Activated CD8-positive, alpha-beta T cell treated with anti-CD3 and anti-CD28 coated beads for 36 hours (primary cell): Measurements from ENCODE around the gene DCD. TPM values are rescaled to one million over a fixed set of nuclear protein-coding genes. Genes with fewer than 3 reads are reported as not detected.

Experiments
- ATAC-seq: fragments of 200-7000 bp; cut with Tn5 transposase; one replicate; pipeline ENCODE4 v1.10.0; 2021; ENCODE audit warnings: mild to moderate bottlenecking, moderate library complexity
- CTCF ChIA-PET: fragments of 350-600 bp; sonication (Branson Sonifier 250); formaldehyde crosslinking; loops from one replicate; lab custom pipeline; 2021; ENCODE audit warnings: antibody characterized with exemption; lab: Charles Lee
- POLR2A ChIA-PET: fragments of 350-600 bp; sonication (Branson Sonifier 250); formaldehyde crosslinking; loops from one replicate; lab custom pipeline; 2021; ENCODE audit warnings: antibody characterized with exemption; lab: Charles Lee
- DNase-seq: peaks from one replicate; pipeline ENCODE4 v3.0.0-alpha.2; 2020
- H3K27ac Mint-ChIP-seq: one replicate; pipeline ENCODE4 v1.8.0; 2021; ENCODE audit warnings: mild to moderate bottlenecking, mixed read lengths
- H3K27me3 Mint-ChIP-seq: one replicate; pipeline ENCODE4 v1.8.0; 2021; ENCODE audit warnings: mixed read lengths
- H3K36me3 Mint-ChIP-seq: one replicate; pipeline ENCODE4 v1.8.0; 2021; ENCODE audit warnings: low read depth, mixed read lengths
- H3K4me1 Mint-ChIP-seq: one replicate; pipeline ENCODE4 v1.8.0; 2021; ENCODE audit warnings: low read depth, mixed read lengths
- H3K4me3 Mint-ChIP-seq: one replicate; pipeline ENCODE4 v1.8.0; 2021; ENCODE audit warnings: mild to moderate bottlenecking, moderate library complexity, mixed read lengths
- H3K9me3 Mint-ChIP-seq: one replicate; pipeline ENCODE4 v1.8.0; 2021; ENCODE audit warnings: mixed read lengths
- intact Hi-C: fragments of 100-400 bp; cut with micrococcal nuclease; formaldehyde crosslinking; loops from one replicate; pipeline ENCODE4 v1.10.0; 2022
- total RNA-seq, 2 experiments: library from RNA; stranded (reverse); gene quantifications; one replicate each; pipeline ENCODE4 v1.2.3, GENCODE V29; 2021
- TF ChIP-seq, protein P1 (sequence below): fragments of 200-600 bp; IDR thresholded peaks from one replicate; pipeline ENCODE4 v1.8.0; 2022; ENCODE audit warnings: antibody characterized with exemption, mild to moderate bottlenecking

DCD gene
- total RNA-seq, 2 experiments from 2014 or later, result not detected

DNA sequence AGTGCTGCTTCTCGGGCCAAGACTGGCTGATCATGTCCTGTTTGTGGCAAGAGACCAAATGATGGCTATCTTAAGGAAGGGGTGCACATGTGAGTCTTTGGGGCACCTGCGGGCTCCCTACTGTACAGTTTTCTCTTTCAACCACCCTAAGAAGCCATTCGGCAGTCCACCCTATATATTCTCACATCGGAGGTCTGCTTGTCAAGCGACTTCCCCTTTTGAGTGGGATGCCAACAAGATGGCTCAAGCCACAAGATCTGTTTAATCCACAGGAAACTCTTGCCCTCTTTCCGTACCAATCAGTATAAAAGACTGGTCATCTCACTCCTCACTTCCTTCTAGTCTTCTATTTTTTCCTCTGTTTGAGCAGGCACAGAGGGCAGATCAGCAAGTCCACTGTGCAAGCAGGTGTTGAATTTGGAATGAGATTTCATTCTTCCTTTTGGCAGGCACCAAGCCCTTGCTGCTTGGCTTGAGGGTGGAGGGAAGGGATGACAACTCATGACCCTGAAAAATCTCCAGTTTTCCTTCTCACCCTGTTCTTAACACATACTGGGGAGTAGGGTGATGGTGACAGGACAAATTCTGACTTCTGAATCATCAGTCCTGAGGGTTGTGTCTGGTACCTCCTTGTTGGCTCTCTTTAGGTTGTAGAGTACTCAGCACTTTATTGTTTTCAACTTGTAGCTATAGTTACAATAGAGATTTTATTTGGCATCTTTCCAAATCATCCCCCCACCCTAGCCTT lies 31.1 kb downstream of the DCD start:
- DNase-seq, result no peak
- Mint-ChIP-seq H3K9me3 (no peaks in the 10 kb centered on the region), H3K4me1 (no peaks in the 10 kb centered on the region), H3K27ac (no peak overlapping the region), H3K4me3 (no peak overlapping the region), H3K27me3 (peaks cover 24% of the 10 kb centered on the region), H3K36me3 (no peaks in the 10 kb centered on the region)
- intact Hi-C loops, result no loop called here
- CTCF ChIA-PET, result no interaction called here
- TF ChIP-seq, protein P1, sequence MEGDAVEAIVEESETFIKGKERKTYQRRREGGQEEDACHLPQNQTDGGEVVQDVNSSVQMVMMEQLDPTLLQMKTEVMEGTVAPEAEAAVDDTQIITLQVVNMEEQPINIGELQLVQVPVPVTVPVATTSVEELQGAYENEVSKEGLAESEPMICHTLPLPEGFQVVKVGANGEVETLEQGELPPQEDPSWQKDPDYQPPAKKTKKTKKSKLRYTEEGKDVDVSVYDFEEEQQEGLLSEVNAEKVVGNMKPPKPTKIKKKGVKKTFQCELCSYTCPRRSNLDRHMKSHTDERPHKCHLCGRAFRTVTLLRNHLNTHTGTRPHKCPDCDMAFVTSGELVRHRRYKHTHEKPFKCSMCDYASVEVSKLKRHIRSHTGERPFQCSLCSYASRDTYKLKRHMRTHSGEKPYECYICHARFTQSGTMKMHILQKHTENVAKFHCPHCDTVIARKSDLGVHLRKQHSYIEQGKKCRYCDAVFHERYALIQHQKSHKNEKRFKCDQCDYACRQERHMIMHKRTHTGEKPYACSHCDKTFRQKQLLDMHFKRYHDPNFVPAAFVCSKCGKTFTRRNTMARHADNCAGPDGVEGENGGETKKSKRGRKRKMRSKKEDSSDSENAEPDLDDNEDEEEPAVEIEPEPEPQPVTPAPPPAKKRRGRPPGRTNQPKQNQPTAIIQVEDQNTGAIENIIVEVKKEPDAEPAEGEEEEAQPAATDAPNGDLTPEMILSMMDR, result no peak
- ATAC-seq, result no peak
- POLR2A ChIA-PET, result no interaction called here

DNA sequence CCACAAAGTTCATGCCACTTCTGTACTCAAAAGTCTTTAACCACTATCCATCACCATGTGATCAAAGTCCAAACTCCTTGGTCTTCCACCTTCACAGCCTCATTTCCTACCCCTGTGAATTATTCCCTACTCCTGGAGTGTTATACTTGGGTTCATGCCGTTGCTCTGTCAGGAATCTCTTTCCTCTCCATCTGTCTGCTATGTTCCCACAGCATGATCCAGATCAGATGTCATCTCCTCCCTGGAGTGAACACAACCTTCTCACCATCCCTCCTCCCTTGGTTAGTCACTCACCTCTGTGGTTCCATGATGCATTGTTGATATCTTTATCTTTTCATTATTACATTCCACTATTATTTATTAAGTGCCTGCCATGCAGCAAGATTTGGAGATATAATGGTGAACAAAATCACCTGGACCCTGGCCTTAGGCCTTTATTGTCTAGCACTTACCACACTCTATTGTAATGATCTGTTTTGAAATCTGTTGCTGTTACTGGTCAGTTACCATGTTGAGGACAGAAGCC lies 35.9 kb downstream of the DCD start:
- intact Hi-C loops, result no loop called here
- Mint-ChIP-seq H3K4me1 (no peaks in the 10 kb centered on the region), H3K4me3 (no peak overlapping the region), H3K9me3 (no peaks in the 10 kb centered on the region), H3K36me3 (no peaks in the 10 kb centered on the region), H3K27me3 (peaks cover 9% of the 10 kb centered on the region), H3K27ac (no peak overlapping the region)
- CTCF ChIA-PET, result no interaction called here
- ATAC-seq, result no peak
- POLR2A ChIA-PET, result no interaction called here
- DNase-seq, result no peak
- TF ChIP-seq, protein P1, result no peak

DNA sequence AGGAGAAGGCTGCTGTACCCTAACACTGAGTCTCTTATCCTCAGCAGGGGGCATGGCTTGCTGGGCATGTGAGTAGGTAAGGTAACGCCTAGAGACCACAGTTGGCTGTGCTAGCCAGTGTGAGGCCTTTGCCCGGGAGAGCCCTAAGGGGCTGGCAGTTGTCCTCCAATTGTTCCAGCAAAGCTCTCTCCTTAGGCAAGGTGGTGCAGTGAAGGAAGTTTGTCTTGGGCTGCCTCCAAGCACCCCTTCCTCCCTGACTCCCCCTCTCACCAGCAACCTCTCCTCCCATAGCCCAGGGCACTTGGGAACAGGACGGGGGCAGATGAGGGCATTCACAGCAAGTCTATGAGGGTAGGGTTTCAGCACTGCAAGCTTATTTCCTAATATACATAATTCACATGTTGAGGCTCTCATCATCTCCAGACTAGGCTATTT lies 36.4 kb downstream of the DCD start:
- CTCF ChIA-PET, result no interaction called here
- no peaks in the 10 kb centered on the region for H3K36me3 Mint-ChIP-seq

DNA sequence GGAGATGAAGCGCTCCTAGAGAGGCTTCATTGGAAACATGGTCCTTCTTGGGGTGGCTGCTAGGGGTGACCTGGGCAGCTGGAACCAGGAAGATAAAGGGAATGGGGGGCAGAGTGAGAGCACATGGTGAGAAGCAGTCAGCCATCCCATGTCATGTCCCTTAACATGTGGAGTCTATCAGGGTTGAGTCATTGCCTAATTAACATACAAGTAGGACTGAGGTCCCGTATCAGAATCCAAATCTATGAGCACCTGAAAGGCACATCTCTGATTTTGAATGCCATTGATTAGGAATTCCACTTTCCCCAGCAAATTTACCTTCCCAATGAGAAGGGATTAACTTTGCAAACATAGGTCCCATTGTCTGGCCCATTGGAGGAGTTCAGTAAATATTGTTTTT lies 39.4 kb downstream of the DCD start:
- intact Hi-C loops, result no loop called here
- no peaks in the 10 kb centered on the region for H3K9me3 Mint-ChIP-seq
- no peak for ATAC-seq
- CTCF ChIA-PET, result interaction anchor here (3.5 kb wide), 1 partner anchor 12 kb away, joined by 21 read pairs; no protein-coding TSS in a partner anchor
- no peaks in the 10 kb centered on the region for H3K4me1 Mint-ChIP-seq
- no peak for DNase-seq
- TF ChIP-seq, protein P1, result no peak
- no peak overlapping the region for H3K27ac Mint-ChIP-seq
- H3K27me3 Mint-ChIP-seq, result no peaks in the 10 kb centered on the region
- H3K4me3 Mint-ChIP-seq, result no peak overlapping the region
- no peaks in the 10 kb centered on the region for H3K36me3 Mint-ChIP-seq
- POLR2A ChIA-PET, result no interaction called here

More for the DNA sequence above, 36.4 kb downstream of the DCD start:
- Mint-ChIP-seq H3K4me3 (no peak overlapping the region), H3K4me1 (no peaks in the 10 kb centered on the region), H3K9me3 (no peaks in the 10 kb centered on the region), H3K27me3 (peaks cover 8% of the 10 kb centered on the region), H3K27ac (no peak overlapping the region)
- DNase-seq (no peak), ATAC-seq (no peak)
- POLR2A ChIA-PET, result no interaction called here
- TF ChIP-seq, protein P1, result no peak
- intact Hi-C loops, result no loop called here

DNA sequence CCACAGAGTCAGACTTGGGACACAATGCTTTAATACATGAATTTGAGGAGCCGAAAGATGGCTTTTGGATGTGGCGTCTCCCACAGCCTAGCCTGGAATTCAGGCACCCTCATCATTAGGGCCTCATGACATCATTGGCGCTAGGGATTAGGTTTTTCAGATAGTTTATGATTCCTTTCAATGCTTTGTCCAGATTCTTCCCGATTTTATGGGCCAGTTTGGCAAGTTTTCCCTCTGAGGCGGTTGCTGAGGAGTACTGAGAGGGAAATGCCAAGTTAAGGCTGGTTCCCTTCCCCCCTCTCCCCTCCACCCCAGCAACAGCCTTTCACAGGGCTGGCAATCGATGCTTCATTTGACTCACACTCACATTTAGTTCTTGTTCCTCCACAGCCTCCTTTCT lies 40.0 kb downstream of the DCD start:
- ChIA-PET POLR2A (no interaction called here), CTCF (interaction anchor here (3.5 kb wide), 1 partner anchor 12 kb away, joined by 21 read pairs; no protein-coding TSS in a partner anchor)
- DNase-seq (no peak), ATAC-seq (no peak)
- Mint-ChIP-seq H3K4me1 (peaks cover 2% of the 10 kb centered on the region), H3K27me3 (no peaks in the 10 kb centered on the region), H3K36me3 (no peaks in the 10 kb centered on the region), H3K4me3 (no peak overlapping the region), H3K27ac (no peak overlapping the region), H3K9me3 (no peaks in the 10 kb centered on the region)
- TF ChIP-seq, protein P1, result no peak
- intact Hi-C loops, result no loop called here
